Inflammatory macrophage treated with lipopolysaccharide for 4 hours (primary cell): Measurements from ENCODE around the gene ALG3.

Experiments used
- DNase-seq: peaks from one replicate; pipeline ENCODE4 v3.0.0-alpha.2; 2020

Gene ALG3

GRCh38 chr3:184234671-184235380 is 13.9 kb downstream of the ALG3 start:
- no peak for DNase-seq

DNA sequence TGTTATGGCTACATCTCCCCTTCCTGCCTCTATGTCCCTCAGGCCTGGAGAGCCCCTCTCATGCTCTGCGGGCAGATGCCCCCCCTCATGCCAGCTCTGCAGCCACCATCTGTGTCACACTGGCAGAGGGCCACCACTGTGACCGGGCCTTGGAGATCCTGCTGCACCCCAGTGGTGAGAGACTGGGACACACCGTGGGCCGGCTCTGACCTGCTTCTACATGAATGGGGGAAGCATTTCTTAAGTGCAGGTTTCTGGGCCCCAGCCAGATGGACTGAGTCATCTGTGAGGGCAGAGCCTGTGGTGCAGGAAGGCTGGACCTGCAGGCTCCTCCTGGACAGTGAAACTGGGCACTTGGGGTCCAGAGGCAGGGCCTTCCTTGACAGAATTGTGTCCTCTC is 14.5 kb downstream of the ALG3 start:
- DNase-seq = no peak

DNA sequence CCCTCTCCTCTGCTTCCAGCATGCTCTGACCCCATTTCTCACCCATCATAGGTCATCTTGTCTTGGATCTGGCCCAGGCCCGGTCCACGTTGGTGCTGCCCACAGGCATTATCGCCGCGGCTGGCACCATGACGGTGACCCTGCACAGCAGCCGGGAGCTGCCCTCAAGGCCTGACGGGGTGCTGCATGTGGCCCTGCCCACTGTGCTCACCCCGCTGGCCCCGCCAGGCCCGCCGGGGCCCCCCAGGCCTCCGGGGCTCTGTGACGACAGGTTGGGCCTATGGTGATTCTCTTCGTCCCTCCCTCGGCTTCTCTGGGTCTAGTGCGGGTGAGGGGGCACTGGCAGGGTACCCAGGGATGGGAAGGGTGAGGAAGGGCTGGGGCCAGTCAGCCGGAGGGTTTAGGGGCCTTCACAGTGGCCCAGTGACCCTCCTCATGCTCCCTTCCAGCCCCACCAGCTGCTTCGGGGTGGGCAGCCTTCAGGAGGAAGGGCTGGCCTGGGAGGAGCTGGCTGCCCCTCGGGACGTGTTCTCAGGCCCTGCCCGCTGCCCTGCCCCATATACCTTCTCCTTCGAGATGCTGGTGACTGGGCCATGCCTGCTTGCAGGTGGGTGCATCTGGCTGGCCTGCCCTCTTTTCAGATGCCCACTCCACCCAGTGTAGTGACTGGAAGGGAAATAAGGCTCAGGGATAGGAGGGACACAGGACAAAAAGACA is 15.5 kb downstream of the ALG3 start:
- DNase-seq = no peak

GRCh38 chr3:184231671-184232070 is 17.1 kb downstream of the ALG3 start:
- DNase-seq = no peak

DNA sequence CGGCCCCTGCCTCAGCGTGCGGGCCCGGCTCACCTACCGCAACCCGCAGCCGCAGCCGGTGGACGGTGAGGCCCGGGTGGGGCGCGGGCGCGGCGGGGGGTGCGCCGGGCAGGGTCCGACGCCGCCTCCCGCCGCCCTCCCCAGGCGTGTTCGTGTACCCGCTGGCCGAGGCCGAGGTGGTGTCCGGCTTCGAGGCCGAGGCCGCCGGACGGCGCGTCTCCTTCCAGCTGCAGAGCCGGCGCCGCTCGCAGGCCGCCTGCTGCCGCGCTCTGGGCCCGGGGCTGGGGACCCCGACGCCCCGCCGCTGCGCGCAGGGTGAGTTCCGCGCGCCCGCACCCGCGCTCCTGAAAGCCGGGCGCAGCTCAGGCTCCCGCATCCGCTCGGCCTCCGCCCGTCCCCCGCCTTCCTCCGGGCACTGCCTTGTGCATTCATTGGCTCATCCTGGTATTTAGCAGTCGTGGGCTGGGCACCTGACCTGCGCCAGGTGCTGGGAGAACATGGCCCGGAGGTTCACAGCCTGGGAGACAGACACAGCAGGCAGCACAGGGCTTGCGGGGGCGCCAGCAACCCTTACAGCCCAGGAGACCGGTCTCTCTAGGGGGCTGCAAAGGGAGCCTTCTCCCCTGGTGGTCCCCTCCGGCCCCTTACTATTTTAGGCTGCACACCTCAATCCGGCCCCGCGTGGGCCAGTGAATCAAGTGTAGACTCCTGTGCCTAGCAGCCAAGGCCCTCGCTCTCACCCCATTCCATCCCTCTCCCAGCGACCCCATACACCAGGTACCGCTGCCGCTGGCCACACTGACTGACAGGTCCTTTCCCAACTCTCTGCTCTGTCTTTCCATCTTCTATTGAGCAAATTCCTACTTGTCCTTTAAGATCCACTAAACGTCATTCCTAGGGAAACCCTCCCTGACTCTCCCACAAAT is 17.9 kb downstream of the ALG3 start:
- no peak for DNase-seq

- no peak for DNase-seq
These were observed 18.6 kb downstream of the ALG3 start for GRCh38 chr3:184230081-184230602.

DNA sequence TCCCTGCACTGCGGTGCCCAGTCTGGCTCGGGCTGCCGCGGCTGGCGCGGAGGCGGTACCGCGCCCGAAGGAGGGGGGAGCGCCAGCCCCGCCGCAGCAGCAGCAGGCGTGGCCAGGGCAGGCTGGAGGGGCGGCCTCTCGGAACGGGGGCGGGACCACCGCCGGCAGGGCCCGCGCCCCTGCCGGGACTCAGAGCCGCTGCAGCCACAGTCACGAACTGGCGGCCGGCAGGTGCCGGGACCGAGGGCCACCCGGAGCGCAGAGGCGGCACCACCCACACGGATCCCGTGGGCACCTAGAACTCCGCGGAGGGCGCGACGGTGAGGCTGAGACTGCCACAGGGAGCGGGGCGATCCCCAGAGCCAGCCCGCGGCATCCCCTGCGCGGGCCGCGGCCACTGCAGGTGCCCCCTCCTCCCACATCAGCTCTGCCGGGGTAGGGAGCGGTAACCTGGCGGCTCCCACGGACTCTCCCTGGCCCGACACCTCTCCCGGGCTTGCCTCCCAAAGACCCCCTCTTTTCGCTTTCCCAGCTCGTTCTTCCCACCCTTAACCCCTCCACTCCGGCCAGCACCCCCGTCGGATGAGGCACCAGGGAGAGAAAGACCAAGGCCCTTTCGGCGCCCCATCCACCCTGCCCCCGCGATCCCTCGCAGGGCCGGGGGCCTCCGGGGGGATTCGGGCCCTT is 19.2 kb downstream of the ALG3 start, which contains the start of gene VWA5B2:
Gene VWA5B2 (plus strand): TSS at position 192 of the 687 bp plus-strand sequence. CDS start 944 bp downstream, outside the sequence.
- peak; percentile 26 for DNase-seq

DNA sequence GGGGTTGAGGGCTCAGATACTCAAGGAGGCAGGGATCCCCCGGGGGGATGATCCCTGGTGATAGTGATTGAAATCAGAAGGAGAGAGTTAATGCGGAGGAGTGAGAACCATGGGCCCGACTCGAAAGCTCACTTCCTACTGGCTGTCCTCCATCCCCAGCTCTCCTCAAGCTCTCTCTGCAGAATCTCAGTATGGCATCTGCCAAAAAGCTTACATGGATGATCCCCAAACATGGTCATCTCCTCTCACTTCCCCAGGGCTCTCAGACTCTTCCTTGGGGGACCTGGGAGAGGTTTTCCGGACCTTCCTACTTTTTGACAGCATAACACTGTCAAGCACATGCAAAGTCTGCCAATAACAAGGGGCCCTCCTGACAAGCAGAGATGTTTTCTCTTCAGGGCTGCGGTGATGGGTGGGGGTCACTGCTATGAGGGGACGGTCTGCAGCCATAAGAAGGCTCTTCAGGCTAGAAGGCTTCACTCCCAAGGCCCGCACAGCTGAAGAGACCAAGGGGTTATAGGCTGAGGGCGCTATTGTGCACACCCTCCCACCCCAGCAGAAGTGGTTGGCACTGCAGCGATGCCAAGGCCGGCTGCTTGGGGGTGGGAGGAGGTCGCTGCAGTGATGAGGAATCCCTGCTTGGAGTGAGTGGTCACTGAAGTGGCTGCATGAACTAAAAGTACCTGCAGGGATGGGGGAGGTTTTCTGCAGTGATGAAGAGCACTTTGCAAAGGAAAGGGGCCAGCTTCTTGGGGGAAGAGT is 20.2 kb downstream of the ALG3 start:
- no peak for DNase-seq

GRCh38 chr3:184227481-184227935 is 21.3 kb downstream of the ALG3 start:
- DNase-seq = peak; percentile 22

GRCh38 chr3:184223946-184224345 is 24.8 kb downstream of the ALG3 start:
- DNase-seq = no peak

DNA sequence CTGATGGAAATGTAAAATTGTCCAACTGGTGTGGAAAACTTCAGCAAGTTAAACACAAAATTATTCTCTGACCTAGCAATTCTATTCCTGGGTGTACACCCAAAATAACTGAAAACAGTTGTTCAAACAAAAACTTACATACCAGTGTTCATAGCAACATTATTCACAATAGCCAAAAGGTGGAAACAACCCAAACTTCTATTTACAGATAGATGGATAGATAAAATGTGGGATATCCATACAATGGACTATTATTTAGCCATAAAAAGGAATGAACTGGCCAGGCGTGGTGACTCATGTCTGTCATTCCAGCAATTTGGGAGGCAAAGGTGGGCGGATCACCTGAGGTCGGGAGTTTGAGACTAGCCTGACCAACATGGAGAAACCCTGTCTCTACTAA is 26.2 kb downstream of the ALG3 start:
- DNase-seq = no peak

GRCh38 chr3:184218814-184219213 is 29.9 kb downstream of the ALG3 start:
- DNase-seq = no peak

DNA sequence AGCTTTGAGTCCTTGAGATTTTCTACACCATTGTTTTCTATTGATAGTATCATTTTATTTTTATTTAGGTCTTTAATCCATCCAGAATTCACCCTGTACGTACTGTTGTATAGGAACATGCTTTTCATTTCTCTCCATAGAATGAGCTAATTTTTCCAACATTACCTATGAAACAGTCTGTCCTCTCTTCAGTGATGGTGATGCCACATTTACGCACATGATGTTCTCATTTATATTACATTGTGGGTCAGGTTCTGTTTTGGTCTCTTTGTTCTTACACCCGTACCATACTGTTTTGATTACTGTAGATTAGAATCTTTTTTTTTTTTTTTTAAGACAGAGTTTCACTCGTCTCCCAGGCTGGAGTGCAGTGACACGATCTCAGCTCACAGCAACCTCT is 37.0 kb downstream of the ALG3 start:
- DNase-seq = no peak

DNA sequence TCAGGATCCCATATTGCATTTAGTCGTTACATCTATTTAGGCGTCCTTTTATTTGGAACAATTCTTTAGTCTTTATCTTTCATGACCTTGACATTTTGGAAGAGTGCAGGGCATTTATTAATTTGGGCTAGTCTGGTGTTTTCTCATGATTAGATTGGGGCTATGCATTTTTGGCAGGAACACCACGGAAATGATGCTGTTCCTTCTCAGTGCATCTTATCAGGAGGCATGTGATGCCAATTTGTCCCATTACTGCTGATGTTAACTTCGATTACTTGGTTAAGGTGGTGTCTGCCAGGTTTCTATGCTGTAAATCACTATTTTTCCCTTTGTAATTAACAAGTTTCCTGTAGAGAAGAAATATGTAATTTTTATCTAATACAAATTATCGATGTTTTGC is 37.5 kb downstream of the ALG3 start:
- DNase-seq = no peak

DNA sequence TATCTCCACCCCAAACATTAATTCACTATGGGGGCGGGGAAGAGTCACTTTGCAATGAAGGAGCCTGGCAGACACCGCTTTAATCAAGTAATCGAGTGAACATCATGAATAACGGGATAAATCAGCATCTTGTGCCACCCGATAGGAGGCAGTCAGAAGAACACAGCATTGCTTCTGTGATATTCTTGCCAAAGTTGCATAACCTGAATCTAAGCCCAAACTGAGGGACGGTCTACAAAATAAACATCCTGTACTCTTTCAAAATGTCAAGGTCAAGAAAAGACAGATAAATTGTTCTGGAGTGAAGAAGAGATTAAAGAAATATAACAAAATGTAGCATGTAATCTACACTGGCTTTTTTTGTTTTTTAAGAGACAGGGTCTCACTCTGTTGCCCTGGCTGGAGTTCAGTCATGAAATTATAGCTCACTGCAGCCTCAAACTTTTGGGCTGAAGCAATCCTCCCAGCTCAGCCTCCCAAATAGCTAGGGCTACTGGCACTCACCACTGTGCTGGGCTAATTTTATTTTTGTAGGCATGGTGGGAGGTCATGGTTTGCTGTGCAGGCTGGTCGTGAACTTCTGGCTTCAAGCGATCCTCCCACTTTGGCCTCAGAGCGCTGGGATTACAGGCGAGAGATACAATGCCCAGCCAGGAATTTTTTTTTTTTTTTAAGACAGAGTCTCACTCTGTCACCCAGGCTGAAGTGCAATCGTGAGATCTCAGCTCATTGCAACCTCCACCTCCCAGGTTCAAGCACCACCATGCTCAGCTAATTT is 39.4 kb downstream of the ALG3 start:
- no peak for DNase-seq

- DNase-seq = no peak
These were observed 45.2 kb downstream of the ALG3 start for GRCh38 chr3:184203526-184203925.

DNA sequence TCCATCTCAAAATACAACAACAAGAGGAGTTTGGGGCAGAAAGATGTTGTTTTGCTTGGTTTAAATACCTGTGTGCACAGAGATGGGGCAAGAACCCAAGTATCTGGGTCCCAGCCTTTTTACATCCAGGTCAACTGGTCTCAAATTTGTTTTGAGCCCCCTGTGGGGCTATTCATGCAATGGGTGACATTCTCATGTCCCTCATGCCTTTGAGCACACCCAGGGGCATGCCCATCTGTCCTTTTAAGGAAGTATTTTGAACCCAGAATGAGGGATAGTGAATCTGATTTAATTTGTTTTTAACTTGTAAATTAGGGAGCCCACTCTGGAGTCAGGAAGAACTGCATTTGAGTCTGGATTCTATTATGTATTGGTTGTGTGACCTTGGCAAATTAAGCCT is 47.9 kb downstream of the ALG3 start:
- no peak for DNase-seq

GRCh38 chr3:184198509-184198908 is 50.3 kb downstream of the ALG3 start:
- DNase-seq = no peak

DNA sequence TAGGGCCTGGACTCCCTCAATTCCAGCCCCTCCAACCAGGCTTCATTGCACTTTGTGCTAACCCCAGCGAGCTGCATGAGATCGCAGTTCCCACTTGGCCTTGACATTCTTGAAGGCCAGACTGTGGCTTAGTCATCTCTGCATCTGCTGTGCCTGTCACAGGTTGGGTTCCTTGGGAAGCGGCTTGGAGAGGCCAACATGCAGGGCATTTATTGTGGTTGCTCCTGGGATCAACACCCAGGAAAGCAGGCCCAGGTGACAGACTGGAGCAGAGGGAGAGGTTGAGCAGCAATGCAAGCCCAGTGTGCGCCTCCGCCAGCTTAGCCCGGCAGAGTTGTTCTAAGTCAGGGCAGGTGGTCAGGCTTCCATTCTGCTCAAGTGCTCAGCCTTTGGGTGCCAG is 52.2 kb downstream of the ALG3 start:
- DNase-seq = no peak

GRCh38 chr3:184193991-184194539 is 54.7 kb downstream of the ALG3 start:
- no peak for DNase-seq

DNA sequence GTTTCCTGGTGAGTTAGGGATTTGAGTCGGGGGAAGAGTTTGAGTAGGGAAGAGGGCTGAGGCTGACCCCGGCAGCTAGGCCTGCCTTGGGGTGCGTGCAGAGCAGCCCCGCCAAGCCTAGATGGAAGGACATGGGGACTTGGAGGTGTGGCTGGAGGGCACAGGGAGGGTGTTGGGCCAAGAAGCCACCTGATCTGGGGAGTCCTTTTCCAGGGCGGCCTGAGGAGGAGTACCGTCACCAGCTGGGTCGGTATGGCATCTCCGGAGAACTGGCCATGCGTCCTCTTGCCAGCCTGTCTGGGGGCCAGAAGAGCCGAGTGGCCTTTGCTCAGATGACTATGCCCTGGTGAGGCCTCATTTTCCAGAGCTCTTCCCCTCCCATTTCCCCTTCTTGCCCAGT is 55.9 kb downstream of the ALG3 start:
- DNase-seq = no peak
